OCI-LY7 (cell line): Measurements from ENCODE around the gene USH1C.

ENCODE experiments used
- CTCF ChIP-seq: fragments of 200-600 bp; sonication (generic); conservative IDR thresholded peaks from 2 replicates; pipeline ENCODE4 v1.5.1; 2014; ENCODE audit warnings: mild to moderate bottlenecking, antibody characterized with exemption, low read length, moderate library complexity, mixed read lengths
- EZH2phosphoT487 ChIP-seq: fragments of 200-600 bp; sonication (generic); IDR thresholded peaks from 2 replicates; pipeline ENCODE4 v1.6.1; 2018; ENCODE audit warnings: low read depth, borderline replicate concordance, mild to moderate bottlenecking, mixed run types, antibody characterized with exemption, low read length, moderate library complexity, mixed read lengths

- TF ChIP-seq CTCF, result no peak
- no peak for TF ChIP-seq EZH2phosphoT487
Measured at GRCh38 chr11:17542249-17542648, 2.0 kb downstream of the USH1C start.
